WERI-Rb-1 (cell line): ENCODE data around the gene KRTAP10-3.

ENCODE experiments used
- DNase-seq: peaks from one replicate; pipeline ENCODE4 v3.0.0-alpha.2; 2020
- H3K27ac ChIP-seq: fragments of 250-450 bp; sonication (Bioruptor Pico); 2 replicates; pipeline ENCODE4 v1.5.1; 2020; ENCODE audit warnings: mild to moderate bottlenecking, moderate library complexity
- H3K27me3 ChIP-seq: fragments of 250-450 bp; sonication (Bioruptor Pico); 2 replicates; pipeline ENCODE4 v1.5.1; 2021; ENCODE audit warnings: mild to moderate bottlenecking, low read depth, moderate library complexity; ENCODE audit not compliant: insufficient read depth, severe bottlenecking
- H3K36me3 ChIP-seq: fragments of 250-450 bp; sonication (Bioruptor Pico); 2 replicates; pipeline ENCODE4 v1.5.1; 2020; ENCODE audit warnings: mild to moderate bottlenecking, moderate library complexity
- H3K4me3 ChIP-seq: 2 replicates; pipeline ENCODE4 v1.5.1; 2011; ENCODE audit warnings: low read depth, mild to moderate bottlenecking, control low read depth, low read length
- H3K9me3 ChIP-seq: fragments of 250-450 bp; sonication (Bioruptor Pico); 2 replicates; pipeline ENCODE4 v1.5.1; 2021; ENCODE audit warnings: mild to moderate bottlenecking, moderate library complexity; ENCODE audit not compliant: severe bottlenecking
- TF ChIP-seq, protein P1 (sequence below): IDR thresholded peaks from 2 replicates; pipeline ENCODE4 v1.5.1; 2011; ENCODE audit warnings: low read depth, mild to moderate bottlenecking, control low read depth, inconsistent platforms, low read length

Gene KRTAP10-3

DNA sequence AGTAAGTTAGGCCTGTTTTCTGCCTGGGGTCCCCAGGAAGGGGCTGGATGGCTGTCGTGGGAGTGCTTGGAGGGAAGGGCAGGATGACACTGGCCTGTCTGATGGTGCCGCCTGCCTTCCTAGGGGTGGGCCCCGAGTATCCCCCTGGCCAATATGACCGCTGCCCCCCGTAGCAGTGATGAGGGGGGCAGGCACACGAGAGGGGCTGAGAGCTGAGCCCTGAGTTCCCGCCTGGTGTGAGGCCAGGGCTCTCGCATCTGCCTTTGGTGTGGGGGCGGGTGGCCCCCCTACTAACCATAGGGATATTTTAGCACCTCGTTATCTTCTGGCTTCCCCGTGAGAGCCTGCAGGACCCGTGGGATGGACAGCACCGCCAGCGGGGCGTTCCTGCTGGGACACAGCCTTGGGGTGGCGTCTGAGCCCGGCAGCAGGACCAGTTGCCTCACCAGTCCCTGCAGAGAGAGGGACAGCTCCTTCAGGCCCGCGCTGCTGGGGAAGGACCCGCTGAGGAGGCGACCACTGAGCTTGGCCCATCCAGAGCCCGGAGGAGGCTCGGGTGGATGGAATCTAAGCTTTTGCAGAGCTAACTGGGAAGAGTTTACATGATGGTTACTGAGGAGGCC is 29.0 kb downstream of the KRTAP10-3 start:
- H3K27me3 ChIP-seq = no peaks in the 10 kb centered on the region
- peaks cover 7% of the 10 kb centered on the region for H3K9me3 ChIP-seq

DNA sequence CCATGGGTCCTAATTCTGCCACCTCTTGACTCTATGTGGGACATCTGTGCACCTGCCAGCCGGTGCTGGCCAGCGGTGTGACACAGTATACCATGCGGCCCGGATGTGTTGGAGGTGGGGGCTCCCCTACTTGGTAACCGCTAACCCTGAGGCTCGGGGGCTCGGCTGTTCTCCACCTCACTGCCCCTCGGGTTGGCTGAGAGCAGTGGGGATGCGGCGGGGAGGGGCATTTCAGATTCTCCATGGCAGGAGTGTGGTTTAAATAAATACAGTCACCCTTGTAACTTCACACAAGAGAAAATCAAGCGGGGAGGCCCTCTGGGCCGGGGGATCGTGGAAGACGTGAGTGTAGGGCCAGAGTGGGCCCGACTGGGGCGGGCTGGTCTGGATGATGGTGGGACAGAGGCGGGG is 29.6 kb downstream of the KRTAP10-3 start:
- Histone ChIP-seq H3K36me3 (no peaks in the 10 kb centered on the region), H3K27me3 (no peaks in the 10 kb centered on the region), H3K27ac (no peak overlapping the region), H3K4me3 (no peak overlapping the region), H3K9me3 (peaks cover 13% of the 10 kb centered on the region)
- DNase-seq = peak; percentile 5
- TF ChIP-seq, protein P1, sequence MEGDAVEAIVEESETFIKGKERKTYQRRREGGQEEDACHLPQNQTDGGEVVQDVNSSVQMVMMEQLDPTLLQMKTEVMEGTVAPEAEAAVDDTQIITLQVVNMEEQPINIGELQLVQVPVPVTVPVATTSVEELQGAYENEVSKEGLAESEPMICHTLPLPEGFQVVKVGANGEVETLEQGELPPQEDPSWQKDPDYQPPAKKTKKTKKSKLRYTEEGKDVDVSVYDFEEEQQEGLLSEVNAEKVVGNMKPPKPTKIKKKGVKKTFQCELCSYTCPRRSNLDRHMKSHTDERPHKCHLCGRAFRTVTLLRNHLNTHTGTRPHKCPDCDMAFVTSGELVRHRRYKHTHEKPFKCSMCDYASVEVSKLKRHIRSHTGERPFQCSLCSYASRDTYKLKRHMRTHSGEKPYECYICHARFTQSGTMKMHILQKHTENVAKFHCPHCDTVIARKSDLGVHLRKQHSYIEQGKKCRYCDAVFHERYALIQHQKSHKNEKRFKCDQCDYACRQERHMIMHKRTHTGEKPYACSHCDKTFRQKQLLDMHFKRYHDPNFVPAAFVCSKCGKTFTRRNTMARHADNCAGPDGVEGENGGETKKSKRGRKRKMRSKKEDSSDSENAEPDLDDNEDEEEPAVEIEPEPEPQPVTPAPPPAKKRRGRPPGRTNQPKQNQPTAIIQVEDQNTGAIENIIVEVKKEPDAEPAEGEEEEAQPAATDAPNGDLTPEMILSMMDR = no peak

More for the DNA sequence above, 29.0 kb downstream of the KRTAP10-3 start:
- no peak overlapping the region for H3K4me3 ChIP-seq
- peak; percentile 5 for DNase-seq
- H3K36me3 ChIP-seq = no peaks in the 10 kb centered on the region
- H3K27ac ChIP-seq = no peak overlapping the region
- TF ChIP-seq, protein P1 = no peak

DNA sequence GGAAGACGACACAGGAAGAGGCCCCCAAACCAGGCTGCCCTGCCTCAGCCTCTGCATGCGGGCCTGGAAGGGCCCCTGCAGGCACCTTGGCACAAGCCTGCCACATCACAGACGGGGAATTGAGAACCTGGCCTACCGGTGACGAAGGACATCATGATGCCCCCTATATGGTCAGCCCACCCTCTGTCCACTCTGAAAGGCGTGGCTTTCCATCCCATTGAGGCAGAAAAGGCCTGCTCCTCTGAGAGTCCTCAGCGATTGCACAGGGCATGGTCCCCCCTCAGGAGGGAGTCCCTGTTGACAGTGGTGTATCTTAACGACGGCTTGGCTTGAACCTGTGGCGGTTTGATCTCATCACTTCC is 30.0 kb downstream of the KRTAP10-3 start:
- Histone ChIP-seq H3K4me3 (no peak overlapping the region), H3K36me3 (no peaks in the 10 kb centered on the region), H3K9me3 (peaks cover 17% of the 10 kb centered on the region), H3K27me3 (no peaks in the 10 kb centered on the region), H3K27ac (no peak overlapping the region)
- DNase-seq = peak; percentile 3
- TF ChIP-seq, protein P1 = no peak

DNA sequence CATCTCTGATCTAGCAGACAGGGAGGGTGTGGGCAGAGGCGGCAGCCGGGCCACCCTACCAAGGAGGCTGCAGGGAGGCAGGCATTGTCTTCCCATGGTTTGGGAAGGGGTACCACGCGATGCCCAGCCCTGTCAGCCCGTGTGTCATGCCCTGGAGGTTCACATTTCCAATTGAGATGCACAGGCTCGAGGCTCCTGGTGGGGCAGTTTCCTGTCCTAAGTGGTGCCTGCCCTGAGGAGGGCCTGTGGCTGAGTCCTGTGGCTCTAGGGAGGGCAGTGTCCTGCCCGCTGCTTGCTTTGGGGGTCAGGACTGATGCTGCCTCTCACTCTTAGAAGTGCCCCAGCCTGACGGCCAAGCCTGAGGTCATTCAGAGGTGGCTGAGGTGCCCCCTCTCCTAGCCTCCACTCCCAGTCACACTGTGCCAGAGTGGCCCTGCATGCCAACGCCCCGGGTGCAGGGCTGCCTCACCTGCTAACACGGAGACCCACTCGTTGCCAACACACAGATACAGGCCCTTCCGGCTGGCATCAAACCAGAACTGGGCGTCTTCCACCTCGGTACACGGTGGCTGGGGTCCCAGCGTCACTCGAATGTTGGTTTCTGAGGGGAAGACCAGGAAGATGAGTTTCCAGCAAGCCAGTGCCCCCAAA is 30.5 kb downstream of the KRTAP10-3 start:
- Histone ChIP-seq H3K4me3 (no peak overlapping the region), H3K27ac (no peak overlapping the region), H3K36me3 (no peaks in the 10 kb centered on the region), H3K27me3 (no peaks in the 10 kb centered on the region), H3K9me3 (peaks cover 19% of the 10 kb centered on the region)
- DNase-seq = peak; percentile 5
- TF ChIP-seq, protein P1 = no peak

DNA sequence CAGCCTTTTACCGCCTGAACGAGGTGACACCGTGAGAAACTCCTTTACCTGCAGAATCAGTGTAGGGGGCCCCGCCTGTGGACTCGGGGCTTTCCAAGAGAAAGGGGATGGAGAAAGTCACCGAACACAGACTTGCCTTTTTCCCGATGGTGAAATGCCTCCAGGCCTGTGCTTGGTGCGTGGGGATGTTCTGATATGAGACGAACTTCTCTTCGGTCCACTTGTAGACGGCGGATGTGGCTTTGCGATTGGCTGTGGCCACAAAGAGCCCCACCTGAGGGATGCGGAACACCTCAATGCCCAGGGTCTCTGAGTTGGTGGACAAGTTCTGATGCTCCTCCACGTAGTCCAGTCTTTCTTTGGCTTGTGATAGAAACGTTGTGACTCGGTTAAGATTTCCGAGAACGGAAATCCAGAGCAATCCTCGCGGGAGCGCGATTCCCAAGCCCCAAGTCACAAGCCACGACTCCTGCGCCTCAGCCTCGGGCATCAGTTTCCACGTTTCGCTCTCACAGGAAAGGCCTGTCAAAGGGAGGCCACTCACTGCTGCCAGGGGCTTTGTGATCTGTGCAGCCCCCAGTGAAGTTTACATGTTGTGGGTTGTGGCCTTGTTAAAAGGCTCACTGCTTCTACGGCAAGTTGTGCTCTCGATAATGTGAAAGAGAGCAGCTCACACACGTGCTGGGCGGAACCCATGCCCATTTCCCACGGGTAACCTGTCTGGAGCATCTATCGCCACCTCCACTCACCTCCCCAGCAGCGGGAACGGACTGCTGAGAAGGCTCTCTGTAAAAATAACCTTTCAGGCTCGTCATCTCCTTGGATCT is 31.2 kb downstream of the KRTAP10-3 start:
- Histone ChIP-seq H3K27me3 (no peaks in the 10 kb centered on the region), H3K4me3 (no peak overlapping the region), H3K27ac (no peak overlapping the region), H3K9me3 (peaks cover 19% of the 10 kb centered on the region), H3K36me3 (no peaks in the 10 kb centered on the region)
- TF ChIP-seq, protein P1 = no peak
- peak; percentile 3 for DNase-seq
